HG03060 (cell line): ENCODE results near the gene MFNG.

Experiments used
- ATAC-seq: cut with Tn5 transposase; IDR thresholded peaks from one replicate; pipeline ENCODE4 v1.9.1; 2021; ENCODE audit warnings: low read depth, moderate number of reproducible peaks; ENCODE audit not compliant: unreplicated experiment

Gene MFNG

DNA sequence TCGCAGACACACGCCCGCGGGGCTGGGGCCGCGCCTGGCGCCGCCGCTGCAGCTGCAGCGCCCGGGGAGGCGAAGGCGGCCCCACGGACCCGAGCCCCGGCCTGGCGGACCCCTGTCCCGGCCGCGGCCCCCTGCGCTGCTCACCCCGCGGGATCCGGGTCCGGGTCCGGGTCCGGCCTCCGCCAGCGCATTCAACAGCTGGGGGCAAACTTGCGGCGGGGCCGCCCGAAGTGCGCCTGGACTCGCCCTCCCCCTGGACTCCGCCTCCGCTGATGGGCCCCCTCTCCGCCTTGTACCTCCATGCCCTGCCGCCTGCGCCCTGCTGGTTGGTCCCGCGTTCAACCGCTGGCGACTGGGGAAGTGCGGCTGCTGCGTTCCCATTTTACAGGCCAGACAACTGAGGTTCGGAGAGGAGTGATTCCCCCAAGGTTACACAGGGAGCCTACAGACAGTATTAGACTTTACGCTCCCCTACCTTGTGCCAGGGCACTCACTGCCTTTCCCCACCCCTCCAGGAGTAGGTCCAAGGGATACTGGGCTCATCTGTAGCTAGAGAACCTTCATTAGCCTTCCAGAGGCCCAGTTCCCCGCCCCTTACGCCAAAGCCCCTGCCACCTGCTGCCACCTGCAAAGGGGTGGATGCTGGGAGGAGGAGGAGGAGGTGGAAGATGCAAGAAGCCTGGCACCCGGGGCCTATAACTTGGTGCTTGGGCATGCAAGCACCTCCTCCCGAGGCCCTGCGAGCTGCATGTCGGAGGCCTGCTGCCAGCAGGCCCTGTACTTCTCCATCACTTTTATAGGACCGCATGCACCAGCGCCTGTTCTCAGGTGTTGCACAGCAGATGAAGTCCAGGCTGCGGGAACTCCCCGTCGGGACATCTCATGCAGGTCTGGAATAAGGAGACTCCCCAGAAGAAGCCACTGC is 58.2 kb downstream of the MFNG start:
- no peak for ATAC-seq

DNA sequence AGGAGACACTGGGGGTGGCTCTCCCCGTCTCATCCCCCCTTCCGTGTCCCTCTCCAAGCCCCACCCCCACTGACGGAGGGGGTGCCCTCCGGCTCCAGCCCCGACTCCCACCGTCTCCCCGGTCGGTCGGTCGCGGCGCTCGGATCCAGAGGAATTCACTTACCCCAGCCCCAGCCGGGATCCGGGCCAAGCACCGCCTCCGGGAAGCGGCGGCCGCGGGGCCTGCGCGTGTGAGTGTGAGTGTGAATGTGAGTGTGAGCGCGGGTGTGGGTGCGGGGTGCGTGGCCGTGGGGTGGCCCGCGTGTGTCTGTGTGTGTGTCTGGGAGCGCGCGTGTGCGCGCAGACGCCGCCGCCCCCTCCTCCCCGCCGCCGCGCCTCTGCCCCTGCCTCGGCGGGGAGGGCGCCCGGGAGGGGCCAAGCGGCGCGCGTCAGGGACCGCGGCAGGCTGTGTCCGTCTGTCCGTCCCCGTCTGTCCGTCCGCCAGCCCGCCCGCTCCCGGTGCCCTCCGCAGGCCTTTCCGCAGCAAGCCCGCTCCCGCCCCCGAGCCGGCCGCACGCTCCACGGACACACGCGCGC is 59.0 kb downstream of the MFNG start, which contains the start of gene ELFN2:
Gene ELFN2 (minus strand): TSS at position 345 of the 576 bp plus-strand sequence. CDS start 51,945 bp downstream, outside the sequence.
- ATAC-seq = no peak

GRCh38 chr22:37426706-37427134 is 59.5 kb downstream of the MFNG start:
- no peak for ATAC-seq

DNA sequence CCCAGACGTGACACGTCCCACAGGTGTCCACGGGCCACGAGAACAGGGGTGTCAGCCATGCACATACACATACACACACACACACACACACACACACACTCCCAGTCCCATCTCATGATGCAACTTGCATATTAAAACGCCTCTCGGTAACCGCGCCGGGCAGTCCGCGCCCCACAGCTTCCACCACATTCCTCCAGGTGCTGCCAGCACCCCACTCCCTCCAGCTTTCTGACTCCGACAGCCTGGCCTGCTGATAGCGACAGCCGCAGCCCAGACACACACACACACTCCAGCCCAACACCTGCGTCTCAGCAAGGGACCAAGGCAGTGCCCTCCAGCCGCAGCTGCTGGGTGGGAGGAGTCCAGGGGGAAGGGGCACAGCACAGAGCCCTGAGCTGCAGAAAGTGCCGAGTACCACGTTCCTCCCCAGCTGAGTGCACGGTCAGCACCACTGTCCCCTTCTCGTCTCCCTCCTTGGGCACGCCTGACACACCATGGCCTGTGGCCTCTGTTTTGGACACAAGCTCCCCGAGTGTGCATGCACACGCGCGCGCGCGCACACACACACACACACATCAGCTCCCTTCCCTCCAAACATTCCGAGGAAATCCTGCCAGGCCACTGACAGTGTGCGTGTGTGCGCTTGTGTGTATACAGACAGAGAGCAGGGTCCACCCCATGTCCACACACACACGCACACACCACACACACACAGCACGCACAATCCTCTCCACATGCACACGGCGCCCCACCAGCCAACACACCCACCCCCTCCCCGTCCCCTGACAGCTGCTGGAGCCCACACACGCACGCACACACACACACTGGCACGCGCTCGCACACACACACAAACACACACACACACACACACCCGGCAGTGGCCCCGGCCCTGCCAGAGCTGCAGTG is 60.1 kb downstream of the MFNG start:
- no peak for ATAC-seq

DNA sequence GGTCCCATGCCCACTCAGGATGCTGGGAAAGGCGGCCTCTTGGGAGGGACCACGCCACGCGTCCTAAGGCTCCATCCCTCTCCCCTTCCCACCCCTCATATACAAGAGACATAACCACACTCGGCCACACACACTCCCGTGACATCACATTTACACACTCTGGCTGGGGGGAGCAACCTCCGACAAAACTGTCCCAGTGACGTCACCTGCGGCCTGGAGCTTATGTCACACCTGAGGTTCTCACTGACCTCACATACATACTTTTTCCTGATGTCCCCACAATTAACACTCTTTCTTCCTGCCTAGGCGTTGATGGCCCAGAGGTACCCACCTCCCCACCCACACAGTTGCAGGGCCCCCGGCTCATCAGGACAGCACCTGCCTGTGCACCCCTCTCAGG is 60.8 kb downstream of the MFNG start:
- no peak for ATAC-seq

GRCh38 chr22:37423283-37423682 is 62.9 kb downstream of the MFNG start:
- ATAC-seq = no peak

DNA sequence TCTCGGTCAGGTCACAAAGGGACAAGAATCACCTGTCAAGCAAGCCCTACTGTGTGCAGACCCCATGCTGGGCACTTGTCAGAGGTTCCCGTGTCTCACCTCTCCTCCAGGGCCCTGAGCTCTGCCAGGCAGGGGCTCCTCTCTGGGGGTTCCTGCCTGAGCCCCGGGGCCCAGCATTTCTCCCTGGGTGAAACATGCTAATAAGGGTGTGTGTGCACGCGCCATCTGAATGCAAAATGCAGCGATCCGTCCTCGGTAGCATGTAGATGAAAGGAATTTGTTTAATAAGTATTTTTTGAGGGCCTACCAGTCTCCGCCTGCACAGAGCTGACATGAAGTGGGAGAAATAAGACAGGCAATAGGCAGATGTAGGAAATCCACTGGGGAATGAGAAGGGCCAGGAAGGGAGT is 64.7 kb downstream of the MFNG start:
- no peak for ATAC-seq

DNA sequence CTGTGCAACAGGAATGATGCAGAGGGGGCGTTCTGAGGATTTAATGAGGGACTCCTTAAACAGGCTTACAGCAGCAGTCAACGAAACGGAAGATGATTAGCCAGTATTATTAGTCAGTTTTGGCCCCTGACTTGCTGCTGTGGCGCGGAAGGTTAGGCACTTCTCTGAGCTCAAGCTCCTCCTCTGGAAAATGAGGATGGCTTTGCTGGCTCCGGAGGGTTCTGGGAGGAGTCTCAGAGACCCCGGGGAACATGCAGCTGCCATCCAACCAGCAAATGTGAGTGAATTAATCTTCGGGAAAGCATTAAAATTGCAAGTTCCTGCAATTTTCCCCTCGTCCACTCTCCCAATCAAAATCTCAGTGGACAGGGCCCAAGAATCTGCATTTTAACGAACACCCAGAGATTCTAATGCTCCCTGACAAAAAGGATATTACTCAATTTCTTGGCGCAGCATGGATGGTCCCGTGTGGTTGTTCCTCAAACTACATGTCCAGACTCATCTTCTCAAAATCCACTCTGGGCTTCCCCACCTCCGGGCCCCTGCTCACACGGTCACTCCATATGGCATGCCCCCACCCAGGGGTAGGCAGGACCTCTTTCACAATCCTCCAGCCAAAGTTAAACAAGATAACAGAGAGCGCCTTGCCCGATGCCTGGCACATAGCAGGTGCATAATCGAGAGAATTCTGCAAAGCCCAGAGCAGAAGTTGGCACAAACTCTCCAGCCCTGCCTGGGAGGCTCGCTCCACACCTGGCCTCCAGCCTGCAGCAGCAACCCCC is 65.3 kb downstream of the MFNG start:
- no peak for ATAC-seq

DNA sequence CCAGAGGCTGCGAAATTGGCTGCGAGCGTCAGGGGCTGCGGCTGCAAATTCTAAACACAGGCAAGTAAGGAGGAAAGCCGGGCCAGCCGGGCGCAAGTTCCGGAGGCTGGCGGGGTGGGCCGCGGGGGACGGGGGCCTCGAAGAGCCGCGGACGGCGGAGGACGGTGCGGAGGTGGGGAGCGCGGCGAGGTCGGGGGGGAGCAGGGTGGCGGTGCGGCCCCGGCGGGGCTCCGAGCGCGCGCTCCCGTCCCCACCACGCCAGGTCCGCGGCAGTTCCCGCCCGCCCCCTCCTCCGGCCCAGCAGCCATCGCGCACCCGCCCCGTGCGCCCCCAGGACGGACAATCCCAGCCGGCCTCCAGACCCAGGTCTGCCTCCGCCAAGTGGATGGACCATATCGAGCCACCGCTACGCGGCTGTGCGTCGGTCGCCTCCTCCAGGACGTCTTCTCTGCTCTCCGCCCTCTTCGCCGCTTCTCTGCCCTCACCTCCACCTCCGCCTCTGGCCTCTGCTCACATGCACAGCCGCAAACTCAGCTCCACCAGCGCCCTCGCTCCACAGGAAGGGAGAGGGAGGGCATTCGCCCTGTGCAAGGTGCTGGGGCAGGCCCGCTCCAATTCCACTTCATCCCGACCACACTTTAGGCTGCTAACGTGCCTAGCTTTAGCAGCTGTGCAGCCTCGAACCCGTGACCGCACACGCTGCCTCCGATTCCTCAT is 66.1 kb downstream of the MFNG start:
- no peak for ATAC-seq

GRCh38 chr22:37419370-37419968 is 66.7 kb downstream of the MFNG start:
- ATAC-seq = no peak
